Keratinocyte (primary cell): ENCODE data around the gene LIPN. TPM values are rescaled to one million over a fixed set of nuclear protein-coding genes. Genes with fewer than 3 reads are reported as not detected.

ENCODE experiments used
- DNase-seq: peaks from one replicate; pipeline ENCODE4 v3.0.0-alpha.2; 2011; ENCODE audit warnings: low read depth, missing footprints, low spot score
- FAIRE-seq: peaks from 2 replicates; lab custom pipeline; 2011; peaks lifted over from hg19 to GRCh38; lab: Jason Lieb, UNC
- H2AFZ ChIP-seq: 2 replicates; pipeline ENCODE4 v1.6.0; 2012; ENCODE audit warnings: low read length, control low read depth, inconsistent platforms; ENCODE audit not compliant: control insufficient read depth
- H3K27ac ChIP-seq: 2 replicates; pipeline ENCODE4 v1.5.1; 2011; ENCODE audit warnings: low read length; ENCODE audit not compliant: control insufficient read depth, insufficient read depth
- H3K27me3 ChIP-seq: 3 replicates; pipeline ENCODE4 v1.6.0; 2011; ENCODE audit warnings: low read length; ENCODE audit not compliant: control insufficient read depth, insufficient read depth; ENCODE audit errors: extremely low read depth
- H3K36me3 ChIP-seq, 2 experiments: 2 replicates in 1 of 2; 3 replicates in 1 of 2; pipeline ENCODE4 v1.5.1; 2011; ENCODE audit warnings: low read length in 2 of 2, mild to moderate bottlenecking in 1 of 2; ENCODE audit not compliant: control insufficient read depth in 2 of 2, insufficient read depth in 2 of 2; ENCODE audit errors: extremely low read depth in 1 of 2
- H3K4me1 ChIP-seq: 3 replicates; pipeline ENCODE4 v1.5.1; 2011; ENCODE audit warnings: low read length; ENCODE audit not compliant: control insufficient read depth, insufficient read depth; ENCODE audit errors: extremely low read depth
- H3K4me2 ChIP-seq: 3 replicates; pipeline ENCODE4 v1.6.0; 2011; ENCODE audit warnings: low read depth, low read length; ENCODE audit not compliant: control insufficient read depth, insufficient read depth; ENCODE audit errors: extremely low read depth
- H3K4me3 ChIP-seq, 3 experiments: fragments of 200-600 bp in 1 of 3; sonication (generic) in 1 of 3; 2 replicates in 2 of 3; 3 replicates in 1 of 3; pipeline ENCODE4 v1.5.1; 2011 to 2016; ENCODE audit warnings: low read length in 3 of 3, mild to moderate bottlenecking in 3 of 3, control low read depth in 2 of 3, inconsistent platforms in 1 of 3, low read depth in 1 of 3, mixed read lengths in 1 of 3, mixed run types in 1 of 3, moderate library complexity in 1 of 3; ENCODE audit not compliant: control insufficient read depth in 2 of 3, insufficient read depth in 2 of 3; ENCODE audit errors: extremely low read depth in 1 of 3
- H3K79me2 ChIP-seq: 2 replicates; pipeline ENCODE4 v1.6.0; 2012; ENCODE audit warnings: low read length; ENCODE audit not compliant: control insufficient read depth, insufficient read depth
- H3K9ac ChIP-seq: 3 replicates; pipeline ENCODE4 v1.6.0; 2011; ENCODE audit warnings: low read length; ENCODE audit not compliant: control insufficient read depth, insufficient read depth; ENCODE audit errors: extremely low read depth
- H3K9me1 ChIP-seq: 3 replicates; pipeline ENCODE4 v1.6.0; 2011; ENCODE audit warnings: low read length; ENCODE audit not compliant: control insufficient read depth, insufficient read depth; ENCODE audit errors: extremely low read depth
- H3K9me3 ChIP-seq: 2 replicates; pipeline ENCODE4 v1.5.1; 2012; ENCODE audit warnings: low read depth, low read length; ENCODE audit not compliant: control insufficient read depth
- H4K20me1 ChIP-seq: 3 replicates; pipeline ENCODE4 v1.6.0; 2011; ENCODE audit warnings: low read length; ENCODE audit not compliant: control insufficient read depth, insufficient read depth; ENCODE audit errors: extremely low read depth
- CTCF ChIP-seq, 3 experiments: IDR thresholded peaks in 1 of 3; conservative IDR thresholded peaks in 1 of 3; optimal IDR thresholded peaks in 1 of 3; 2 replicates in 2 of 3; 3 replicates in 1 of 3; pipeline versions ENCODE3 to v1.5.1; 2011; ENCODE audit warnings: low read length in 3 of 3, mild to moderate bottlenecking in 3 of 3, moderate library complexity in 2 of 3, control low read depth in 1 of 3, inconsistent platforms in 1 of 3; ENCODE audit not compliant: insufficient read depth in 2 of 3; ENCODE audit errors: extremely low read depth in 1 of 3
- EZH2 ChIP-seq: IDR thresholded peaks from one replicate; pipeline ENCODE4 v1.6.1; 2012; ENCODE audit warnings: inconsistent platforms, mild to moderate bottlenecking, low read length, moderate library complexity
- dilution Hi-C: fragments of 300-500 bp; cut with MboI; formaldehyde crosslinking; loops from one replicate; pipeline ENCODE4 v1.7.0; 2020; ENCODE audit warnings: low sequenced_read_pairs; ENCODE audit not compliant: extremely low pct_ligation_motif_present
- polyA plus RNA-seq, 5 experiments: library from polyadenylated mRNA; depleted of rRNA in 3 of 5; stranded (reverse) in 3 of 5; stranded (forward) in 1 of 5; unstranded in 1 of 5; fragments of >200 nt; gene quantifications; 1 replicate in 1 of 5; 2 replicates in 3 of 5; 3 replicates in 1 of 5; pipeline versions ENCODE4 v1.2.1 to v1.2.3, GENCODE V29; 2011 to 2012; ENCODE audit warnings: missing spikeins in 2 of 5, low read depth in 1 of 5, low replicate concordance in 1 of 5

LIPN gene
- polyA plus RNA-seq, 1 donor (not counting 4 experiments of a cell fraction or from before 2014, with no cell fraction given), result 0.20 TPM

DNA sequence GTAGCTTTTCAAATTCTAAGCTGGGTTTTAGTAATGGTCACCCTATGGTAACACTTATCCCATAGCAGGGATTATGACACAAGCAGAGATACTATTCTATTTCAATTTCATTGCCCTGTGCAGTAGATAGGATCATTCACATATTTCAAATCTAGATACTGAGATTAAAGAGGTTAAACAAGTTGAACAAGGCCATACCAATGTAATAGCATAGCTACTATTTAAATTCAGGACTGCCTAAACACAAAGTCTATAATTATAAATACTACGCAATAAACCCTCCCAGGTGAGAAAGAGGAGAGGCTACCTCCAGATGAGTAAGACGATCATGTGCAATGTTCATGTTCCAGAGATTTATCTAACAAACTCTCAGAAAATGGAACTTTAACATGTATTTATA lies 43.8 kb downstream of the LIPN start:
- H3K9me3 ChIP-seq, result no peaks in the 10 kb centered on the region
- no peaks in the 10 kb centered on the region for H3K27me3 ChIP-seq
- no peak for DNase-seq
- H3K4me2 ChIP-seq, result no peak overlapping the region
- H2AFZ ChIP-seq, result no peak overlapping the region
- no peak for FAIRE-seq
- no peaks in the 10 kb centered on the region for H4K20me1 ChIP-seq
- no peaks in the 10 kb centered on the region for H3K36me3 ChIP-seq
- H3K4me3 ChIP-seq, result no peak overlapping the region
- peaks cover 7% of the 10 kb centered on the region for H3K4me1 ChIP-seq
- TF ChIP-seq EZH2, result no peak
- no peak for TF ChIP-seq CTCF (optimal IDR thresholded peaks at IDR 0.05 in 1 of 3, IDR thresholded peaks at IDR 0.05 in 1 of 3, conservative IDR thresholded peaks at IDR 0.05 in 1 of 3; ENCODE audit: extremely low read depth in 1 of 3, insufficient read depth in 2 of 3, low read length in 3 of 3)
- H3K27ac ChIP-seq, result no peak overlapping the region
- no peak overlapping the region for H3K9ac ChIP-seq
- no peaks in the 10 kb centered on the region for H3K9me1 ChIP-seq
- no peaks in the 10 kb centered on the region for H3K79me2 ChIP-seq
- dilution Hi-C loops, result no loop called here

GRCh38 chr10:88804083-88804812 lies 44.4 kb downstream of the LIPN start:
- H3K9ac ChIP-seq, result no peak overlapping the region
- TF ChIP-seq CTCF (optimal IDR thresholded peaks at IDR 0.05 in 1 of 3, IDR thresholded peaks at IDR 0.05 in 1 of 3, conservative IDR thresholded peaks at IDR 0.05 in 1 of 3; ENCODE audit: extremely low read depth in 1 of 3, insufficient read depth in 2 of 3, low read length in 3 of 3), result no peak
- TF ChIP-seq EZH2, result no peak
- no peaks in the 10 kb centered on the region for H3K9me3 ChIP-seq
- peak overlapping the region; percentile 20 for H3K4me2 ChIP-seq
- no peaks in the 10 kb centered on the region for H3K36me3 ChIP-seq
- dilution Hi-C loops, result no loop called here
- H3K27ac ChIP-seq, result no peak overlapping the region
- FAIRE-seq (peak; percentile 55), DNase-seq (no peak)
- no peaks in the 10 kb centered on the region for H3K79me2 ChIP-seq
- H3K4me1 ChIP-seq, result peaks cover 7% of the 10 kb centered on the region
- H2AFZ ChIP-seq, result no peak overlapping the region
- no peak overlapping the region for H3K4me3 ChIP-seq
- no peaks in the 10 kb centered on the region for H4K20me1 ChIP-seq
- H3K27me3 ChIP-seq, result no peaks in the 10 kb centered on the region
- no peaks in the 10 kb centered on the region for H3K9me1 ChIP-seq
